H9 (cell line): ENCODE data around the gene ELP1. TPM values are rescaled to one million over a fixed set of nuclear protein-coding genes. Genes with fewer than 3 reads are reported as not detected.

Experiments used
- DNase-seq: peaks from one replicate; pipeline ENCODE4 v3.0.0-alpha.2; 2017
- H2AFZ ChIP-seq: one replicate; pipeline ENCODE4 v1.6.1; 2013; ENCODE audit warnings: mild to moderate bottlenecking, low read length, control low read depth, moderate library complexity
- H2AK5ac ChIP-seq: 2 replicates; pipeline ENCODE4 v1.6.1; 2013; ENCODE audit warnings: low read length, control low read depth, mixed read lengths; ENCODE audit not compliant: insufficient read length
- H2BK120ac ChIP-seq: one replicate; pipeline ENCODE4 v1.6.1; 2013; ENCODE audit warnings: low read depth, mild to moderate bottlenecking, low read length, control low read depth, inconsistent platforms; ENCODE audit not compliant: poor library complexity, severe bottlenecking
- H2BK12ac ChIP-seq: 2 replicates; pipeline ENCODE4 v1.6.1; 2013; ENCODE audit warnings: low read length, control low read depth, mixed read lengths, low read depth; ENCODE audit not compliant: insufficient read length
- H2BK15ac ChIP-seq: 2 replicates; pipeline ENCODE4 v1.6.1; 2013; ENCODE audit warnings: low read depth, low read length, control low read depth
- H2BK20ac ChIP-seq: one replicate; pipeline ENCODE4 v1.6.1; 2013; ENCODE audit warnings: low read depth, mild to moderate bottlenecking, low read length, control low read depth, inconsistent platforms; ENCODE audit not compliant: poor library complexity, severe bottlenecking
- H2BK5ac ChIP-seq: 2 replicates; pipeline ENCODE4 v1.6.1; 2013; ENCODE audit warnings: low read length, control low read depth, mixed read lengths; ENCODE audit not compliant: insufficient read length
- H3K14ac ChIP-seq: 2 replicates; pipeline ENCODE4 v1.6.1; 2013; ENCODE audit warnings: low read length, control low read depth; ENCODE audit not compliant: insufficient read depth
- H3K18ac ChIP-seq: 2 replicates; pipeline ENCODE4 v1.6.1; 2013; ENCODE audit warnings: low read depth, mild to moderate bottlenecking, mixed read lengths, low read length, control low read depth; ENCODE audit not compliant: insufficient read length
- H3K23ac ChIP-seq: 2 replicates; pipeline ENCODE4 v1.6.1; 2013; ENCODE audit warnings: low read length, control low read depth, mixed read lengths, low read depth; ENCODE audit not compliant: insufficient read length
- H3K23me2 ChIP-seq: 2 replicates; pipeline ENCODE4 v1.6.1; 2013; ENCODE audit warnings: low read depth, mild to moderate bottlenecking, mixed read lengths, low read length, control low read depth; ENCODE audit not compliant: insufficient read length, poor library complexity, severe bottlenecking
- H3K27ac ChIP-seq: 2 replicates; pipeline ENCODE4 v1.5.1; 2013; ENCODE audit warnings: low read length, control low read depth, mixed read lengths, low read depth; ENCODE audit not compliant: insufficient read length
- H3K27me3 ChIP-seq: 2 replicates; pipeline ENCODE4 v1.6.1; 2013; ENCODE audit warnings: low read length, control low read depth, inconsistent platforms; ENCODE audit not compliant: insufficient read depth
- H3K4ac ChIP-seq: 2 replicates; pipeline ENCODE4 v1.6.1; 2013; ENCODE audit warnings: low read depth, mild to moderate bottlenecking, control low read depth, inconsistent platforms, low read length, moderate library complexity
- H3K4me1 ChIP-seq: 2 replicates; pipeline ENCODE4 v1.6.1; 2013; ENCODE audit warnings: low read length, control low read depth, inconsistent platforms; ENCODE audit not compliant: insufficient read depth
- H3K4me2 ChIP-seq: 2 replicates; pipeline ENCODE4 v1.6.1; 2013; ENCODE audit warnings: low read length, control low read depth, mixed read lengths; ENCODE audit not compliant: insufficient read length, insufficient read depth
- H3K56ac ChIP-seq: 2 replicates; pipeline ENCODE4 v1.6.1; 2013; ENCODE audit warnings: low read depth, mild to moderate bottlenecking, mixed read lengths, low read length, control low read depth; ENCODE audit not compliant: insufficient read length
- H3K79me1 ChIP-seq: 2 replicates; pipeline ENCODE4 v1.6.1; 2013; ENCODE audit warnings: low read depth, mild to moderate bottlenecking, moderate library complexity, low read length, control low read depth, inconsistent platforms; ENCODE audit not compliant: insufficient read depth, poor library complexity, severe bottlenecking
- H3K79me2 ChIP-seq: 2 replicates; pipeline ENCODE4 v1.6.1; 2013; ENCODE audit warnings: low read length, control low read depth, inconsistent platforms; ENCODE audit not compliant: insufficient read depth
- H3K9ac ChIP-seq: 2 replicates; pipeline ENCODE4 v1.6.1; 2013; ENCODE audit warnings: low read length, control low read depth, mixed read lengths; ENCODE audit not compliant: insufficient read length; ENCODE audit errors: extremely low read depth
- H3K9me3 ChIP-seq: one replicate; pipeline ENCODE4 v1.6.1; 2013; ENCODE audit warnings: low read depth, low read length, inconsistent platforms; ENCODE audit not compliant: control insufficient read depth
- H3T11ph ChIP-seq: one replicate; pipeline ENCODE4 v1.6.1; 2013; ENCODE audit warnings: mild to moderate bottlenecking, low read length, control low read depth, inconsistent platforms
- H4K20me1 ChIP-seq: one replicate; pipeline ENCODE4 v1.6.1; 2013; ENCODE audit not compliant: control insufficient read depth, insufficient read length, insufficient read depth
- H4K5ac ChIP-seq: 2 replicates; pipeline ENCODE4 v1.6.1; 2013; ENCODE audit warnings: low read depth, mild to moderate bottlenecking, mixed read lengths, low read length, control low read depth; ENCODE audit not compliant: insufficient read length
- H4K8ac ChIP-seq: replicated peaks from 2 replicates; pipeline ENCODE4 v1.6.1; 2013; ENCODE audit warnings: low read length, control low read depth, mixed read lengths, low read depth; ENCODE audit not compliant: insufficient read length
- H4K91ac ChIP-seq: 2 replicates; pipeline ENCODE4 v1.6.1; 2013; ENCODE audit warnings: low read depth, mild to moderate bottlenecking, moderate library complexity, mixed read lengths, low read length, control low read depth; ENCODE audit not compliant: insufficient read length
- H3K27ac Mint-ChIP-seq, 3 experiments: 2 replicates in 2 of 3; 3 replicates in 1 of 3; pipeline ENCODE4 v1.8.0; 2020 to 2021; ENCODE audit warnings: mixed read lengths in 3 of 3, mild to moderate bottlenecking in 1 of 3, moderate library complexity in 1 of 3
- H3K27me3 Mint-ChIP-seq: 2 replicates; pipeline ENCODE4 v1.8.0; 2021; ENCODE audit warnings: low read depth, mild to moderate bottlenecking, moderate library complexity, mixed read lengths
- H3K36me3 Mint-ChIP-seq, 3 experiments: 2 replicates in 2 of 3; 3 replicates in 1 of 3; pipeline ENCODE4 v1.8.0; 2020 to 2021; ENCODE audit warnings: low read depth in 3 of 3, mixed read lengths in 3 of 3; ENCODE audit not compliant: insufficient read depth in 1 of 3
- H3K4me1 Mint-ChIP-seq, 2 experiments: 2 replicates each; pipeline ENCODE4 v1.8.0; 2020; ENCODE audit warnings: mixed read lengths in 2 of 2
- H3K4me3 Mint-ChIP-seq, 2 experiments: 2 replicates in 1 of 2; 3 replicates in 1 of 2; pipeline ENCODE4 v1.8.0; 2020 to 2021; ENCODE audit warnings: mild to moderate bottlenecking in 2 of 2, mixed read lengths in 2 of 2, moderate library complexity in 1 of 2
- H3K9me3 Mint-ChIP-seq, 2 experiments: 2 replicates in 1 of 2; 3 replicates in 1 of 2; pipeline ENCODE4 v1.8.0; 2020; ENCODE audit warnings: mild to moderate bottlenecking in 2 of 2, mixed read lengths in 2 of 2, moderate library complexity in 1 of 2
- CTCF ChIP-seq: fragments of 200-600 bp; sonication (generic); conservative IDR thresholded peaks from 3 replicates; pipeline ENCODE4 v1.8.0; 2021; ENCODE audit warnings: antibody characterized with exemption, mild to moderate bottlenecking
- WGBS: extraction: QIAGEN DNeasy Blood & Tissue Kit; methylation state at CpG from one replicate; pipeline ENCODE4 v1.1.7; 2013; ENCODE audit warnings: missing lambda C conversion rate, low lambda C conversion rate, mixed read lengths; ENCODE audit not compliant: insufficient read length; ENCODE audit errors: extremely low coverage; 5-methylcytosine and 5-hydroxymethylcytosine counted together
- total RNA-seq: library from RNA; stranded (reverse); gene quantifications from 2 replicates; pipeline ENCODE4 v1.2.1, GENCODE V29; 2021

Gene ELP1
- total RNA-seq, 1 experiment from 2014 or later: 38.7 TPM

DNA sequence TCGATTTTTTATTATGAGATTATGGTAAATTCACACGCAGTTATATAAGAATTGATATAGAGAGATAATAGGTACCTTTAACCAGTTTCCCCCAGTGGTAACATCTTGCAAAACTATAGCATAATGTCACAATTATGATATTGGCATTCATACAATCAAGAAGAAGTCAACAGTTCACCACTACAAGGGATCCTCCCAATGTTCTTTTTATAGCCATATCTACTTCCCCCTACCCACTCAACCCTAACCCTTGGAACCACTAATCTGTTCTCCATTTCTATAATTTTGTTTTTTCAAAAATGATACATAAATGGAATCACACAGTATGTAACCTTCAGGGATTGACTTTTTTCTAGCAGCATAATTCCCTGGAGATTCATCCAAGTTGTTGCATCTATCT lies 88.0 kb downstream of the ELP1 start:
- Mint-ChIP-seq H3K27ac (no peak overlapping the region), H3K27me3 (peaks cover 1% of the 10 kb centered on the region), H3K9me3 (no peaks in the 10 kb centered on the region), H3K4me3 (no peak overlapping the region), H3K4me1 (peaks cover 4 to 8% of the 10 kb centered on the region in 2 experiments), H3K36me3 (no peaks in the 10 kb centered on the region)
- no peak overlapping the region for H4K5ac ChIP-seq
- no peak overlapping the region for H2AK5ac ChIP-seq
- H2BK12ac ChIP-seq: no peak overlapping the region
- H2BK5ac ChIP-seq: no peak overlapping the region
- H3K23ac ChIP-seq: no peak overlapping the region
- no peak for DNase-seq
- no peaks in the 10 kb centered on the region for H3K79me2 ChIP-seq
- H3K79me1 ChIP-seq: no peaks in the 10 kb centered on the region
- no peaks in the 10 kb centered on the region for H3K23me2 ChIP-seq
- H3K14ac ChIP-seq: no peak overlapping the region
- no peak overlapping the region for H3K18ac ChIP-seq
- no peak overlapping the region for H3K4ac ChIP-seq
- H2BK15ac ChIP-seq: no peak overlapping the region
- no peak overlapping the region for H3T11ph ChIP-seq
- no peak overlapping the region for H2BK120ac ChIP-seq
- no peak for TF ChIP-seq CTCF
- no CpG with 5 or more reads among the region's 2 CpGs for WGBS
- no peak overlapping the region for H2AFZ ChIP-seq
- H4K8ac ChIP-seq: no peak overlapping the region
- H3K9me3 ChIP-seq: no peaks in the 10 kb centered on the region
- no peak overlapping the region for H3K4me2 ChIP-seq
- H2BK20ac ChIP-seq: no peak overlapping the region
- no peaks in the 10 kb centered on the region for H4K20me1 ChIP-seq
- no peak overlapping the region for H3K56ac ChIP-seq
- H3K9ac ChIP-seq: no peak overlapping the region
- H3K4me1 ChIP-seq: no peaks in the 10 kb centered on the region
- no peak overlapping the region for H3K27ac ChIP-seq
- no peaks in the 10 kb centered on the region for H3K27me3 ChIP-seq
- H4K91ac ChIP-seq: no peak overlapping the region
